ENCODE measurements around the gene MICB.

MICB gene

GRCh38 chr6:31557443-31558317 is 59.7 kb downstream of the MICB start:
- Histone ChIP-seq H3K79me2 (ENCODE audit: control insufficient read depth, low read length) (no peaks in the 10 kb centered on the region), H3K4me1 (ENCODE audit: control insufficient read depth, low read length) (peaks cover 67% of the 10 kb centered on the region), H3K4me3 (ENCODE audit: low read length) (peak overlapping the region; percentile 64), H3K27me3 (ENCODE audit: control insufficient read depth, low read length) (peaks cover 5% of the 10 kb centered on the region; the same call in 1 of the 2 replicates), H3K27ac (ENCODE audit: low read depth, low read length) (peak overlapping the region; percentile 85), H3K4me2 (ENCODE audit: low read length) (peak overlapping the region; percentile 79), H4K20me1 (ENCODE audit: control insufficient read depth, insufficient read depth, low read depth, low read length) (no peaks in the 10 kb centered on the region), H3F3A (ENCODE audit: control insufficient read depth, insufficient read depth) (peaks cover 22% of the 10 kb centered on the region), H3K9me2 (replicated peaks; ENCODE audit: control insufficient read depth, low read length) (no peaks in the 10 kb centered on the region), H3K9me3 (ENCODE audit: control insufficient read depth, insufficient read depth, low read length) (no peaks in the 10 kb centered on the region), H3K36me3 (ENCODE audit: control insufficient read depth, low read length) (peaks cover 30% of the 10 kb centered on the region)
- TF ChIP-seq CTCF (IDR thresholded peaks at IDR 0.05; ENCODE audit: low read depth, low read length, poor library complexity, severe bottlenecking), result no peak
- no peak for TF ChIP-seq EZH2phosphoT487 (IDR thresholded peaks at IDR 0.05; ENCODE audit: borderline replicate concordance, low read length)

- TF ChIP-seq CTCF (IDR thresholded peaks at IDR 0.05; ENCODE audit: low read depth, low read length, poor library complexity, severe bottlenecking) (no peak), EZH2phosphoT487 (IDR thresholded peaks at IDR 0.05; ENCODE audit: borderline replicate concordance, low read length) (no peak)
- Histone ChIP-seq H3K27me3 (ENCODE audit: control insufficient read depth, low read length) (peaks cover 6% of the 10 kb centered on the region), H3K36me3 (ENCODE audit: control insufficient read depth, low read length) (peaks cover 30% of the 10 kb centered on the region), H3F3A (ENCODE audit: control insufficient read depth, insufficient read depth) (peaks cover 22% of the 10 kb centered on the region), H3K79me2 (ENCODE audit: control insufficient read depth, low read length) (no peaks in the 10 kb centered on the region), H3K4me2 (ENCODE audit: low read length) (peak overlapping the region; percentile 79), H3K4me3 (ENCODE audit: low read length) (peak overlapping the region; percentile 64), H4K20me1 (ENCODE audit: control insufficient read depth, insufficient read depth, low read depth, low read length) (no peaks in the 10 kb centered on the region), H3K9me2 (replicated peaks; ENCODE audit: control insufficient read depth, low read length) (no peaks in the 10 kb centered on the region), H3K9me3 (ENCODE audit: control insufficient read depth, insufficient read depth, low read length) (no peaks in the 10 kb centered on the region), H3K4me1 (ENCODE audit: control insufficient read depth, low read length) (peaks cover 73% of the 10 kb centered on the region), H3K27ac (ENCODE audit: low read depth, low read length) (peak overlapping the region; percentile 85)
Measured at GRCh38 chr6:31558318-31558625, 60.3 kb downstream of the MICB start.

GRCh38 chr6:31558631-31559500 is 60.9 kb downstream of the MICB start:
- Histone ChIP-seq H3K27ac (ENCODE audit: low read depth, low read length) (peak overlapping the region; percentile 85), H3K79me2 (ENCODE audit: control insufficient read depth, low read length) (no peaks in the 10 kb centered on the region), H3K9me2 (replicated peaks; ENCODE audit: control insufficient read depth, low read length) (no peaks in the 10 kb centered on the region), H3K9me3 (ENCODE audit: control insufficient read depth, insufficient read depth, low read length) (no peaks in the 10 kb centered on the region), H4K20me1 (ENCODE audit: control insufficient read depth, insufficient read depth, low read depth, low read length) (no peaks in the 10 kb centered on the region), H3K4me3 (ENCODE audit: low read length) (peak overlapping the region; percentile 64), H3F3A (ENCODE audit: control insufficient read depth, insufficient read depth) (peaks cover 20% of the 10 kb centered on the region), H3K36me3 (ENCODE audit: control insufficient read depth, low read length) (peaks cover 30% of the 10 kb centered on the region), H3K4me2 (ENCODE audit: low read length) (peak overlapping the region; percentile 79), H3K27me3 (ENCODE audit: control insufficient read depth, low read length) (peaks cover 8% of the 10 kb centered on the region), H3K4me1 (ENCODE audit: control insufficient read depth, low read length) (peaks cover 79% of the 10 kb centered on the region)
- no peak for TF ChIP-seq EZH2phosphoT487 (IDR thresholded peaks at IDR 0.05; ENCODE audit: borderline replicate concordance, low read length)

Measured in DOHH2 (cell line).